Ammon's horn (tissue), 1 donor: ENCODE data around the gene SLC25A38.
A peak's percentile ranks its signal among the peaks of the same experiment; 100 is the strongest.
"Not testable (repeated sequence)": the region's sequence is repeated elsewhere in the genome, so short reads cannot be mapped to it uniquely, and the experiment has no call there.

Experiments
- DNase-seq: peaks from one replicate; pipeline ENCODE4 v3.0.0-alpha.2; 2016; ENCODE audit warnings: low spot score

Gene SLC25A38, protein sequence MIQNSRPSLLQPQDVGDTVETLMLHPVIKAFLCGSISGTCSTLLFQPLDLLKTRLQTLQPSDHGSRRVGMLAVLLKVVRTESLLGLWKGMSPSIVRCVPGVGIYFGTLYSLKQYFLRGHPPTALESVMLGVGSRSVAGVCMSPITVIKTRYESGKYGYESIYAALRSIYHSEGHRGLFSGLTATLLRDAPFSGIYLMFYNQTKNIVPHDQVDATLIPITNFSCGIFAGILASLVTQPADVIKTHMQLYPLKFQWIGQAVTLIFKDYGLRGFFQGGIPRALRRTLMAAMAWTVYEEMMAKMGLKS

GRCh38 chr3:39383045-39383880, at the start of gene SLC25A38:
Gene SLC25A38, plus strand, starts transcription at chr3:39383370. Its CDS starts 355 bp downstream, at chr3:39383725.
- DNase-seq, result peak; percentile 85

GRCh38 chr3:39333607-39334006, 49.6 kb upstream of the SLC25A38 start:
- no peak for DNase-seq

GRCh38 chr3:39334205-39334604, 49.0 kb upstream of the SLC25A38 start:
- DNase-seq, result no peak

- no peak for DNase-seq
Measured at GRCh38 chr3:39338201-39338600, 45.0 kb upstream of the SLC25A38 start.

- no peak for DNase-seq
Measured at GRCh38 chr3:39339086-39339485, 44.1 kb upstream of the SLC25A38 start.

- DNase-seq, result no peak
Measured at GRCh38 chr3:39343076-39343717, 40.0 kb upstream of the SLC25A38 start.

DNA sequence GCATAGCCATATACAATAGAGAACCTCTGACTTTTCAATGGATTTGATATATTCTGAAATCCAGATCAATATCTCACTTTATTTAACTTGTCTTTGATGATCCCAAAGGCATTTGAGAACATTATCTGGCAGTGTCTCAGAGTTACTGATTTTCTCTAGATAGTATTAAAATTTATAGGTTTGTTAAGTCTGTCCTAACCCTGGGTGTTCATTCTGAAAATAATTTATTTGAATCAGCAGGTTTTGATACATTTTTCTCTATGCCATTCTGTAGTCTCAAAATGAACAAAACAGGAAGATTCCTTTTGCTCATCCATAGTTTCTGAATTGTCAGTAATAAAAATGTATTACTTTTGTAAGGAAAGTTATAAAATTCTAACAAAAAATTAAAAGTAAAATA, 39.4 kb upstream of the SLC25A38 start:
- DNase-seq, result no peak

DNA sequence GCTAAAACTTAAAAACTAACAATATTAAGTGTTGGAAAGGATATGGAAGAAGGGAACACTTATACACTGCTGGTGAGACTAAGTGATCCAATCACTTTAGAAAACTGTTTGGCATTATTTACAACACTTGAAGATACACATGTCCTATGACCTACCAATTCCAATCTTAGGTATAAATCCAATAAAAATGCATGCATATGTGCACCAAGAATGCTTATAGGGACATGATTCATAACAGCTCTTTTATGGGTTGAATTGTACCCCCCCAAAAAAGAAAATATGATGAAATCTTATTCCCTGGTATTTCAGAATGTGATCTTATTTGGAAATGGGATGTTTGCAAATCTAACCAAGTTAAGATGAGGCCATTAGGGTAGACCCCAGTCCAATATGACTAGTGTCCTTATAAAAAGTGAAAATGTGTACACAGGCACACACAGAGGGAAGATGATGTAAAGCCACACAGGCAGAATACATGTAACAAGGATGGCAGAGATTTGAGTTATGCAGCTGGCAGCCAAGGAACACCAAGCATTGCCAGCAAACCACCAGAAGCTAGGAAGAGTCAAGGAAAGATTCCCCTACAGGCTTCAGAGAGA, 38.3 kb upstream of the SLC25A38 start:
- DNase-seq, result no peak

- no peak for DNase-seq
Measured at GRCh38 chr3:39346785-39347585, 36.2 kb upstream of the SLC25A38 start.

DNA sequence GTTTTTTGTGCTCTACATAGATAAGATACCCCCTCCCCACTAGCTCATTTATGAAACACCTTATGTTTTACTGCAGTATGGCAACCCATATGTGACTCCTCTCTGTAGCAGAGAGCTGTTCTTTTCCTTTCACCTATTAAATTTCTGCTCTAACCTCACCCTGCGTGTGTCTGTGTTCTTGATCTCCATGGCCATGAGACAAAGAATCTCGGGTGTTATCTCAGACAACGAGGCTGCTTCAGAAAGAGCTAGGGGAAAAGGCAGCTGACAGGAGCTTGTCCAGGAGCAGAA, 35.6 kb upstream of the SLC25A38 start:
- no peak for DNase-seq

DNA sequence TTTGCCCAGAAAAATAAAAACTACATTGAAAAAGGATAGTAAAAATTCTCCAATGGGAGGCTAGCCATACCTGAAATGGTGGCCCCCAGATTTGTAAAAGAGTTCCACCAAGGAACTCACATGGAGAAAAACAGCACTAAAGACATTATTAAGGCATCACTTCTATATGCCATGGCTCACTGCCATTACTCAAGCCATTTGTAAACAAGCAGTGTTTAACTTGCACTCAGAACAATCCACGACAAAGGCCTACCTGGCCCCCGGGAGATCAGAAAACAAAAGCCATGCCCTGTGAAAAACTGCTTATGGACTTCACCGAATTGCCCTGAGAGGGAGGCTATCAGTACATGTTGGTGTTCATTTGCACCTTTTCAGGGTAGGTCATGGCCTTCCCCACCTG, 34.1 kb upstream of the SLC25A38 start:
- DNase-seq, result no peak

DNA sequence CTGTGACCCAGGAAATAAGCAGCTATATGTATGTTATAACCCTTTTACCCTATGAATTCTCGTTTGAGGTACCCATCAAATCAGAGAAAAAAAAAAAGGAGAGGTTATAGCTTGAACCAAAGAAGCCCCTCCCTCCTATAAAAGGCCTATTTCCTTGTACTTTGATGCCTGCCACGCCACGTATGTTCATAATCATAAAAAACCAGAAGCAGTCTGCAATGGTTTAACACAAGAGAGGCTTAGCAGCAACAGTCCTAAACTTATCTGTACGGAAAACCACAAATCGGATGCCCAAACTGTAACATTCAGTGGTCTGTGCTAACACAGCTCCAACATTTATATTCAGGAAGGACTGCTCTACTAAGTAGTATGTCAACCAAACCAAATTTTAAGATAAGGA, 32.5 kb upstream of the SLC25A38 start:
- DNase-seq, result no peak

GRCh38 chr3:39351134-39351533, 32.0 kb upstream of the SLC25A38 start:
- DNase-seq, result not testable (repeated sequence)

GRCh38 chr3:39353168-39353927, 29.8 kb upstream of the SLC25A38 start:
- DNase-seq, result not testable (repeated sequence)

DNA sequence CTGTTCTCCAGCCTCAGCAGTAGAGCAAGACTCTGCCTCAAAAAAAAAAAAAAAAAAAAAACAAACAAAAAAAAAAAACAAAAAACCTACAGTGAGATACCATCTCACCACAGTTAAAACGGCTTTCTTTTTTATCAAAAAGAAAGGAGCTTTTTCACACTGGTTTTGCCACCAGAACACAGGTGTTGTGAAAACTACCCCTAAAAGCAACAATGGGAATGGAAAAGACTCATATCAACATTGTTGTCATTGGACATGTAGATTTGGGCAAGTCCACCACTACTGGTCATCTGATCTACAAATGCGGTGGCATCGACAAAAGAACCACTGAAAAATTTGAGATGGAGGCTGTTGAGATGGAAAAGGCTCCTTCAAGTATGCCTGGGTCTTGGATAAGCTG, 24.8 kb upstream of the SLC25A38 start:
- DNase-seq, result no peak

GRCh38 chr3:39361252-39361927, 21.8 kb upstream of the SLC25A38 start:
- DNase-seq, result no peak

- DNase-seq, result no peak
Measured at GRCh38 chr3:39362192-39362591, 21.0 kb upstream of the SLC25A38 start.

- no peak for DNase-seq
Measured at GRCh38 chr3:39362812-39363211, 20.4 kb upstream of the SLC25A38 start.

GRCh38 chr3:39370450-39370849, 12.7 kb upstream of the SLC25A38 start:
- DNase-seq, result not testable (repeated sequence)

- no peak for DNase-seq
Measured at GRCh38 chr3:39372833-39373232, 10.3 kb upstream of the SLC25A38 start.
